Loucy (cell line): ENCODE results near the gene SELENOS.

Source experiments
- CTCF ChIP-seq: fragments of 200-600 bp; sonication (generic); conservative IDR thresholded peaks from 2 replicates; pipeline ENCODE4 v1.5.1; 2014; ENCODE audit warnings: mild to moderate bottlenecking, antibody characterized with exemption, low read length
- EZH2phosphoT487 ChIP-seq: fragments of 200-600 bp; IDR thresholded peaks from 2 replicates; pipeline ENCODE4 v1.6.1; 2018; ENCODE audit warnings: antibody characterized with exemption, mild to moderate bottlenecking, moderate library complexity, borderline replicate concordance

DNA sequence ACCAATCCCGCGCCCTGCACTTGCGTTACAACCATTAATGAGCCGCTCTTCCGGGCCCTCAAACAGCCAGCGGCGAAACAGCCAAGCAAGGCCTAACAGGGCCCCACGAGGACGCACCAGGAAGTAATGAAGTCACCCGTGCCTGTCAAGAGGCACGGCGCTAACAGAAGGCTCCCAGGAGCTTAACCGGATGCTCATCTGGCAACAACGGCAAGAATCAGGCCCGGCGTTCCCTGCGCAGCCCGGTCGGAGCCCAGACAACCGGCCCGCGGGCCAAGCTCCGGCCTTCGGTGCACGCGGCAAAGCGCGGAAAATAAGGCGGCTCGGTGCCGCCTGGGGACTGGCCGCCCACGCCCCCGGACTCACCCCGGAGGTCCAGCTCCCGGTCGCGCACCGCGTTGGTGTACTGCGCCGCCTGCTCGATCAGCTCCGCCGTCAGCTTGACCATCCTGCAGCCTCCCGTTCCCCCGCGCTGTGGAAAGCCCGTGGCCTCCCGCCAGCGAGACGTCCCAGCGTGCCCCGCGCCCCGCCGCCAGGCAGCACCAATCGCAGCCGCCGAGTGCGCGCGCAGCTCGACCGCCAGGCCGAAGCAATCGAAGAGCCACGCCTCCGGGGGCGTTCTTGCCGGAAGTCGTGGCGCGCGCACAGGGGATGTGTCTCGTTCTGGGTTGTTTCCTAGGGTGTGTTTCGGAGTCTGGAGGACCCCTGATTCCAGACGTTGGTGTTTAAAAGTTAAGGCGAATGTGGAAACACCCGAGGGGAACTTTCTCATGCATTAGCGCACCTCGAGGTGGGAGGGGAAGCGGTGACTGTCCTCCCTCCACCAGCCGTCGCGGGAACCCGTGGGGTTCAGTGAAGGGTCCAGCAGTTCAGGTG is 17.7 kb upstream of the SELENOS start, which contains the start of gene SNRPA1:
- TF ChIP-seq CTCF (no peak), EZH2phosphoT487 (no peak)
